SKM-1 (cell line): ENCODE data around the gene PCNX2.

Experiments used
- DNase-seq: peaks from one replicate; lab custom pipeline; 2025; ENCODE audit not compliant: unreplicated experiment; lab: John Stamatoyannopoulos, UW

The PCNX2 gene

DNA sequence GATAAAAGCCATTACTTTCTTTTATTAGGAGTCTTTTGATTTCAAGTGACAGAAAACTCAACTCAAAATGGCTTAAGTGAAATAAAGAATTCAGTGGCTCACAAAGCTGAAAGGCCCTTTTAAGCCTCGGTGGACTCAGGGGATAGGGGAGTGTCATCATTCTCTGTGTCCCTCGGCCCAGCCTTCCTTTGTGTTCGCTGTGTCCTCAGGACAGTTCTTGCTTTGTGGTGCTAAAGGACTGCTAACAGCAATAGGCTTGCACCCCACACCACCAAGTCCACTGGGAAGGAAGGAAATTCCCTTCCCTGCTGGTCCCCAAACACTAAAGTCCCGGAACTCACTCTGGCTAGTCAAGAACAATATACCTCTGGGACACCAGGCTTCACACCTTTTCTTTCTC, 216.0 kb downstream of the PCNX2 start:
- DNase-seq, result no peak

GRCh38 chr1:233078396-233078795, 217.1 kb downstream of the PCNX2 start:
- DNase-seq, result no peak

- no peak for DNase-seq
These were observed 219.6 kb downstream of the PCNX2 start for GRCh38 chr1:233075915-233076295.

DNA sequence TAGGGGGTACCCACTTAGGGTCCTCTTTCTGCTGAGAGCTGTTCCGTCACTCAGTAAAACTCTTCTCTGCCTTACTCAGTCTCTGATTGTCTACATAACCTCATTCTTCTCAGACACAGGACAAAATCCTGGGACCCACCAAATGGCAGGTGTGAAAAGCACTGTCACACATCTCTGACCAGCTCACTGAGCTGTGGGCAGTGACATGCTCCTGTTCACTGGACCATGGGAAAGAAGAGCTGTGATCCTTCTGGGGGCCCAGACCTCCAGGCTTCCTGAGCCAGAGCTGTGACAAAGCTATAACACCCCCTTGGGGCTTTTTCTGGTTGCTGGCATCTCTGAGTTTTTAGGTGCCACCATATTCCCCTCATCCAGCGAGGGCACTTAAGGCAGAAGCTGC, 229.4 kb downstream of the PCNX2 start:
- no peak for DNase-seq

- DNase-seq, result no peak
These were observed 229.8 kb downstream of the PCNX2 start for GRCh38 chr1:233065685-233066084.

DNA sequence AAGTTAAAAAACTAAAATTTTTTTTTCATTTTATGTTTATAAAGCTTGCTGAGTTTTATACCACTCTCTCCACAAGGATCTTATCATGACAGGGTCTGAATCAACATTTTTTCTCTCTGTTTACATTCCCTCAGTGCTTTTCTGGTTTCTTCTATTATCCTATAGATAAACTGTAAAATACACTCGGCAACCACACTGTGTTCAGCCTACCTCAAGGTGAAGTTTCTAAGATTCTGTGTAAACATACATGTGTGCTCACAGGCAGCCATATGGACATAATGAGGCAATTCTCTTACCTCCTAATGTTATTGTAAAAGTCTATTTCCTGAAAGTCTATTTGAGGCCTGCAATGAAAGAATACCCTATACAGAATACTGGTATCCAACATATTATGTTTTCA, 230.5 kb downstream of the PCNX2 start:
- no peak for DNase-seq

DNA sequence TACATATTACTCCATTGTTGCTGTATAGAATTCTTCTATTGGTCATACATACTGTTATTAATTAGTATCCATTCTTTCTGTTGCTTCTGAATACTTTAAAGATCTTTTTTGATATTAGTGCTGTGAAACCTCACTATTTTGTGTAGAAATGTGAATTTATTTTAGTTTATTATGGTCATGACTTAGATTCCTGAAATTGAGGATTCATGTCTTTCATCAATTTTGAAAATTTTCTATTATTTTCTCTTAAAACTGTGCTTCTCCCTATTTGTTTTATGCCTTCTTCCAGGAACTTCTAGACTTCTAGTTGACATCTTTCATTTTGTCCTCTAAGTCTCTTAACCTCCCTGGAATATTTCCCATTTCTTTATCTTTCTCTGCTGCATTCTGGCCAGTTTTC, 232.1 kb downstream of the PCNX2 start:
- no peak for DNase-seq

GRCh38 chr1:233061265-233061664, 234.3 kb downstream of the PCNX2 start:
- DNase-seq, result no peak

- no peak for DNase-seq
These were observed 235.0 kb downstream of the PCNX2 start for GRCh38 chr1:233060461-233060994.

DNA sequence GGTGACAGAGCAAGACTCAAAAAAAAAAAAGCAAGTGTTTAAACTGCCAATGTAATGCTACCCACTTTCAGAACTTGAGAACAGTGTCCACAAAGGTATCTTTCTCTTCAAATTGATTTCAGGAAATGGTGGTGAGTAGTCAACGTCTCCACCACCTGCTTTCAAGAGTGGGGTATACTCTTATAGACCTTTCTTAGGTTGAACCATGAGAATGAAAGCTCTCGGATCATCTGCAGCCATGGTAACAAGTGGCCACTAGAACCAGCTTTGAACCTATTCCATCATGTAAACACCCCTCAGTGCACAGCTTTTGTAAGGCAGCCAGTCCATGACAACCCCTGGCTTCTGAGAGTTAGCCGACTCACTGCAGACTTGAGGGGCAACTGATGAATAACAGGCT, 237.7 kb downstream of the PCNX2 start:
- no peak for DNase-seq

GRCh38 chr1:233055879-233056641, 239.5 kb downstream of the PCNX2 start:
- DNase-seq, result no peak

DNA sequence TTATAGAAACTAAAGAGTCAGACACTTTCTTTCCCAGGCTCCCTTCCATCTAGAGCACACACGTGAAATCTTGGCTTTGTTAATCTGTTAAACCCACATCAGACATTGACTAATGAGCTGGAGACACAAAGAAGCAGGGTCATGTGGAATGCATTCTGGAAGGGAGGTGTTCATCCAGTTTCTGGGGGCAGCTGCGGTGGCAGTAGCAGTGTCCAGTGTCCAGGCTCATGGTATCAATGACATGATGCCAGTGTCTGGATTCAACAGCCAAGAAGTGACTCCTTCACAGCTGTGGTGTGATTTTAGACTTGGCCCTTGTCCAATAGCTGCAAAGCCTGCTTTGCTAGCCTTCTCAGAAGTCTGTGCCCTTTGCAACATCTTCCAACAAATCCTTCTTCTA, 249.9 kb downstream of the PCNX2 start:
- DNase-seq, result no peak

GRCh38 chr1:233042834-233043233, 252.7 kb downstream of the PCNX2 start:
- DNase-seq, result no peak

DNA sequence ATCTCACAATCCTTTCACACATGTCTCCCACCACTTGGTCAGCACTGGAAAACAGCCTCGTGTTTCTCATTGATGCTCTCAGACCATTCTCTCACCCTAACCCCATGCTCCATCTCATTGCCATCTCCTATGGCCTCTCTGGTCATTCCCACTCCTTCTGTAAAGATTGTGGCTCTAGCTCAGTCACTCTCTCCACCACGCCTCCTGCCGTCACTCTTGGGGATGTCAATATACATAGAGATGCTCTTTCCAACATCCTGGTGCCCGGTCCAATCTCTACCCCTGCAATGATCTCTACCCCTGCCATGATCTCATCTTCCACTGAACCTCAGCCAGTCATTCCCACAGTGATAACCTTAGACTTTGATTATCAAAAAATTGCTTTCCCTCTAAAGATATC, 255.0 kb downstream of the PCNX2 start:
- no peak for DNase-seq

- no peak for DNase-seq
These were observed 256.9 kb downstream of the PCNX2 start for GRCh38 chr1:233038581-233038980.

- DNase-seq, result no peak
These were observed 257.7 kb downstream of the PCNX2 start for GRCh38 chr1:233037843-233038242.

- no peak for DNase-seq
These were observed 260.7 kb downstream of the PCNX2 start for GRCh38 chr1:233034836-233035235.

- no peak for DNase-seq
These were observed 262.2 kb downstream of the PCNX2 start for GRCh38 chr1:233033361-233033760.

- no peak for DNase-seq
These were observed 262.6 kb downstream of the PCNX2 start for GRCh38 chr1:233032916-233033315.

GRCh38 chr1:233031521-233031920, 264.0 kb downstream of the PCNX2 start:
- DNase-seq, result no peak

GRCh38 chr1:233027046-233027445, 268.5 kb downstream of the PCNX2 start:
- no peak for DNase-seq

- no peak for DNase-seq
These were observed 270.0 kb downstream of the PCNX2 start for GRCh38 chr1:233025567-233025966.

GRCh38 chr1:233025157-233025556, 270.4 kb downstream of the PCNX2 start:
- DNase-seq, result no peak
